WTC11 (cell line): Measurements from ENCODE around the gene ZBTB20. TPM values are rescaled to one million over a fixed set of nuclear protein-coding genes. Genes with fewer than 3 reads are reported as not detected.

Source experiments
- ATAC-seq: fragments of 200-7000 bp; cut with Tn5 transposase; 2 replicates; pipeline ENCODE4 v1.10.0; 2021; ENCODE audit warnings: mild to moderate bottlenecking, moderate library complexity
- CTCF ChIA-PET: fragments of 300-600 bp; sonication (Branson Sonifier 250); formaldehyde crosslinking; loops from one replicate; lab custom pipeline; 2021; ENCODE audit warnings: antibody characterized with exemption; lab: Charles Lee
- POLR2A ChIA-PET: fragments of 350-600 bp; sonication (Branson Sonifier 250); formaldehyde crosslinking; loops from one replicate; lab custom pipeline; 2021; ENCODE audit warnings: antibody characterized with exemption; lab: Charles Lee
- DNase-seq: peaks from one replicate; pipeline ENCODE4 v3.0.0; 2021; ENCODE audit warnings: low spot score
- H3K27ac Mint-ChIP-seq: 2 replicates; pipeline ENCODE4 v1.8.0; 2021; ENCODE audit warnings: mixed read lengths
- H3K27me3 Mint-ChIP-seq: 2 replicates; pipeline ENCODE4 v1.8.0; 2021; ENCODE audit warnings: low read depth, mild to moderate bottlenecking, moderate library complexity, mixed read lengths
- H3K36me3 Mint-ChIP-seq: 2 replicates; pipeline ENCODE4 v1.8.0; 2021; ENCODE audit warnings: mixed read lengths
- H3K4me1 Mint-ChIP-seq: 2 replicates; pipeline ENCODE4 v1.8.0; 2022; ENCODE audit warnings: mixed read lengths
- H3K4me3 Mint-ChIP-seq: 2 replicates; pipeline ENCODE4 v1.8.0; 2021; ENCODE audit warnings: mild to moderate bottlenecking, moderate library complexity, mixed read lengths
- H3K9me3 Mint-ChIP-seq: 2 replicates; pipeline ENCODE4 v1.8.0; 2021; ENCODE audit warnings: mixed read lengths
- AFF4 ChIP-seq: sonication (generic); formaldehyde crosslinking; IDR thresholded peaks from 2 replicates; pipeline ENCODE4 v1.8.1; 2023; ENCODE audit warnings: mild to moderate bottlenecking, missing genetic modification reagents, borderline replicate concordance
- ARID4B ChIP-seq: sonication (generic); formaldehyde crosslinking; IDR thresholded peaks from 2 replicates; pipeline ENCODE4 v1.8.0; 2023; ENCODE audit warnings: missing genetic modification reagents, mild to moderate bottlenecking, borderline replicate concordance
- ATF3 ChIP-seq: sonication (generic); formaldehyde crosslinking; conservative IDR thresholded peaks from 2 replicates; pipeline ENCODE4 v1.8.1; 2022; ENCODE audit warnings: mild to moderate bottlenecking, missing genetic modification reagents
- CREB1 ChIP-seq: sonication (generic); formaldehyde crosslinking; IDR thresholded peaks from 2 replicates; pipeline ENCODE4 v1.8.0; 2023; ENCODE audit warnings: mild to moderate bottlenecking, missing genetic modification reagents
- CTCF ChIP-seq: fragments of 200-600 bp; IDR thresholded peaks from 2 replicates; pipeline ENCODE4 v1.8.0; 2022; ENCODE audit warnings: antibody characterized with exemption
- E2F1 ChIP-seq: sonication (generic); formaldehyde crosslinking; IDR thresholded peaks from 2 replicates; pipeline ENCODE4 v1.8.0; 2022; ENCODE audit warnings: mild to moderate bottlenecking, missing genetic modification reagents
- ELF4 ChIP-seq: sonication (generic); formaldehyde crosslinking; IDR thresholded peaks from 2 replicates; pipeline ENCODE4 v1.8.1; 2022; ENCODE audit warnings: low read depth, mild to moderate bottlenecking, moderate library complexity, missing genetic modification reagents
- FOXK1 ChIP-seq: sonication (generic); formaldehyde crosslinking; IDR thresholded peaks from 2 replicates; pipeline ENCODE4 v1.8.0; 2022; ENCODE audit warnings: mild to moderate bottlenecking, moderate library complexity, missing genetic modification reagents
- GABPB1 ChIP-seq: sonication (generic); formaldehyde crosslinking; IDR thresholded peaks from 2 replicates; pipeline ENCODE4 v1.8.1; 2023; ENCODE audit warnings: mild to moderate bottlenecking, missing genetic modification reagents
- GRHL2 ChIP-seq: fragments of 250-450 bp; sonication (Bioruptor Pico); IDR thresholded peaks from 2 replicates; pipeline ENCODE4 v1.8.0; 2022; ENCODE audit warnings: mild to moderate bottlenecking, moderate library complexity; ENCODE audit not compliant: insufficient replicate concordance, severe bottlenecking
- MXD4 ChIP-seq: fragments of 250-450 bp; sonication (Bioruptor Pico); IDR thresholded peaks from 2 replicates; pipeline ENCODE4 v1.8.0; 2021; ENCODE audit warnings: mild to moderate bottlenecking, moderate library complexity, borderline replicate concordance
- NFATC4 ChIP-seq: fragments of 250-450 bp; sonication (Bioruptor Pico); IDR thresholded peaks from 2 replicates; pipeline ENCODE4 v1.9.0; 2021; ENCODE audit warnings: mild to moderate bottlenecking
- NR3C1 ChIP-seq: sonication (generic); formaldehyde crosslinking; conservative IDR thresholded peaks from 2 replicates; pipeline ENCODE4 v1.8.1; 2023; ENCODE audit warnings: low read depth, mild to moderate bottlenecking, missing genetic modification reagents
- SP1 ChIP-seq: sonication (generic); formaldehyde crosslinking; conservative IDR thresholded peaks from 2 replicates; pipeline ENCODE4 v1.8.1; 2022; ENCODE audit warnings: missing genetic modification reagents
- ZBTB21 ChIP-seq: sonication (generic); formaldehyde crosslinking; IDR thresholded peaks from 2 replicates; pipeline ENCODE4 v1.8.1; 2023; ENCODE audit warnings: mild to moderate bottlenecking, missing genetic modification reagents, borderline replicate concordance
- ZMAT4 ChIP-seq: fragments of 250-450 bp; sonication (Bioruptor Pico); IDR thresholded peaks from 2 replicates; pipeline ENCODE4 v1.9.0; 2021; ENCODE audit warnings: mild to moderate bottlenecking
- ZNF219 ChIP-seq: sonication (generic); formaldehyde crosslinking; IDR thresholded peaks from 2 replicates; pipeline ENCODE4 v1.8.0; 2023; ENCODE audit warnings: missing genetic modification reagents, mild to moderate bottlenecking, borderline replicate concordance
- ZNF232 ChIP-seq: sonication (generic); formaldehyde crosslinking; IDR thresholded peaks from 2 replicates; pipeline ENCODE4 v1.8.0; 2022; ENCODE audit warnings: mild to moderate bottlenecking, missing genetic modification reagents
- ZNF425 ChIP-seq: fragments of 250-450 bp; sonication (Bioruptor Pico); conservative IDR thresholded peaks from 2 replicates; pipeline ENCODE4 v1.9.0; 2021; ENCODE audit warnings: mild to moderate bottlenecking
- ZNF512 ChIP-seq: sonication (generic); formaldehyde crosslinking; IDR thresholded peaks from 2 replicates; pipeline ENCODE4 v1.8.1; 2022; ENCODE audit warnings: missing genetic modification reagents, borderline replicate concordance
- total RNA-seq: library from RNA; stranded (reverse); gene quantifications from 3 replicates; pipeline ENCODE4 v1.2.3, GENCODE V29; 2021

Gene ZBTB20
- total RNA-seq, 1 experiment from 2014 or later, result 1.5 TPM

- TF ChIP-seq E2F1 (CRISPR knock-in tag) (no peak), NFATC4 (CRISPR knock-in tag) (no peak), ZNF232 (no peak), NR3C1 (CRISPR knock-in tag) (no peak)
- TF ChIP-seq, all 79 proteins: peak for 0
Observed at GRCh38 chr3:114872050-114872449, 275.0 kb downstream of the ZBTB20 start (continued).

GRCh38 chr3:114867835-114868503, 279.1 kb downstream of the ZBTB20 start:
- Mint-ChIP-seq H3K36me3 (no peaks in the 10 kb centered on the region), H3K9me3 (no peaks in the 10 kb centered on the region), H3K27me3 (no peaks in the 10 kb centered on the region), H3K4me3 (no peak overlapping the region), H3K27ac (no peak overlapping the region), H3K4me1 (peaks cover 15% of the 10 kb centered on the region)
- no peak for ATAC-seq
- CTCF ChIA-PET, result no interaction called here
- POLR2A ChIA-PET, result no interaction called here
- no peak for DNase-seq
- TF ChIP-seq ATF3 (CRISPR knock-in tag) (no peak), FOXK1 (CRISPR knock-in tag) (no peak), ARID4B (CRISPR knock-in tag) (no peak), CREB1 (CRISPR knock-in tag) (no peak), MXD4 (CRISPR knock-in tag) (no peak), ELF4 (CRISPR knock-in tag) (no peak), AFF4 (CRISPR knock-in tag) (no peak), ZNF425 (CRISPR knock-in tag) (no peak), SP1 (CRISPR knock-in tag) (no peak), ZNF512 (CRISPR knock-in tag) (no peak), CTCF (no peak), GRHL2 (no peak), ZNF219 (CRISPR knock-in tag) (no peak), GABPB1 (CRISPR knock-in tag) (no peak), ZMAT4 (CRISPR knock-in tag) (no peak), ZBTB21 (no peak)
